ENCODE results near the gene POLG2. TPM values are rescaled to one million over a fixed set of nuclear protein-coding genes. Genes with fewer than 3 reads are reported as not detected.
A peak's percentile ranks its signal among the peaks of the same experiment; 100 is the strongest.
"Not testable (repeated sequence)": the region's sequence is repeated elsewhere in the genome, so short reads cannot be mapped to it uniquely, and the experiment has no call there.

POLG2 gene
- polyA plus RNA-seq, 1 donor, result 26.6 TPM

DNA sequence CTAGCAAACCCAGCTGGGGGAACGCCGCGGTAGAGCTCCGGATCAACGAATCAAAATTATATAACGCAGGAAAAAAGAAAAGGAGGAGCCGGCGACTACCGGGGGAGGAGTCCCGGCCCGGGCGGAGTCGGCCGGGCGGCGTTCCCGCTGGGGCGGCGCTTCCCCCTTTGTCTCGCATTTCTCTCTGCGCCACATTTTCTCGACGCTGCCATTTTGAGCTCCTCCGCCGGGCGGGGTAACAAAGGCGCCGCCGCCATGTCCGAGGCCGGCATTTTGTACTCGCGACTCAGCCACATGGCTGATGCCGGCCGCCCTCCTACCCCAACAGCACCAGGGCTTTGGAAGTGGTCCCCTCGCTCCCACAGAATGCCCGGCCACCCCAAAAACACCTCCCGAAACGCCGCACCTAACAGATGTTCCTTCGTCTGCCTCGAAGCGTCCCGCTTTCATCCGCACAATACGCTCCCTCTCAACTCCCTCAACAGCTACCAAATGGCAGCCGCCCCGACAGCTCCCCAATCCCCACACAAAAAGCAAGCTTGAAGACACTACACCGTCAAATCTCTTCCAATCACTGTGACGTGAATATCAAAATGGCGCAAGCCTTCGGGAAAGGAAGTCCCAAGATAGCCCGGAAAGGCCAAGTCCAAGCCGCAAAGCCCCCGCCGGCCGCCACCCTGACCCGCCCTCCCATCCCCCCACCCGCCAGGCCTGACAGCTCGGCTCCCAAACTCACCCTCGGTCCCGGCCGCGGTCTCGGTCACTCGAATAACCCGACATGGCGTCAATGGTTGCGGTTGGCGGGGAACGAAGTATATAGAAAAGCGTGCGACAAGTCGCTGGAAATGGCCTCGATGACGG lies 8.7 kb upstream of the POLG2 start:
- peak; percentile 88 for DNase-seq (ENCODE audit: low read depth)

DNA sequence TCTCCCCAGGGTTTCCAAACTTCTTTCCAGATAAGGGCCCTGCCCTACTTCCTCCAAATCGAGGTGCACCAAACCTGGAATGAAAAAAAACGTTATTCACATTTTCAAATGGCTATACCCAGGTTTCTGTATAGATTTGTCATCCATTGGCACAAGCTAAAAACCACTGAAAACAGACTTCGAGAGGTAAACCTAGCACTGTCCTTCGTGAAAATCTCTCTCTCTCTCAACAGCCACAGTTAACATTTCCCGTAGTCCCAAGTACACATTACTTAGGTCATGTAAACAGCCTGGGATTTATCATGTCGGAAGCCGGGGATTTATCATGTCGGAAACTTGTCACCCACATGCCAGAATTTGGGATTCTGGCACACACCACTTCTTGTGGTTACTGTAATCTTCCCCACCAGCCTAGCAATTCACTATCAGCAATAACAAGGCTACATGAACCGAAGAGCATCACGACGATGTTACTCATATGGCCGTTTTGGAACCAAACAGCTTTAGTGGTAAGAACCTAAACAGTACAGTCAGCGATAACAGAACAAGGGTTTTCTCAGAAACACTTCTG lies 8.0 kb upstream of the POLG2 start:
- no peak for DNase-seq (ENCODE audit: low read depth)

DNA sequence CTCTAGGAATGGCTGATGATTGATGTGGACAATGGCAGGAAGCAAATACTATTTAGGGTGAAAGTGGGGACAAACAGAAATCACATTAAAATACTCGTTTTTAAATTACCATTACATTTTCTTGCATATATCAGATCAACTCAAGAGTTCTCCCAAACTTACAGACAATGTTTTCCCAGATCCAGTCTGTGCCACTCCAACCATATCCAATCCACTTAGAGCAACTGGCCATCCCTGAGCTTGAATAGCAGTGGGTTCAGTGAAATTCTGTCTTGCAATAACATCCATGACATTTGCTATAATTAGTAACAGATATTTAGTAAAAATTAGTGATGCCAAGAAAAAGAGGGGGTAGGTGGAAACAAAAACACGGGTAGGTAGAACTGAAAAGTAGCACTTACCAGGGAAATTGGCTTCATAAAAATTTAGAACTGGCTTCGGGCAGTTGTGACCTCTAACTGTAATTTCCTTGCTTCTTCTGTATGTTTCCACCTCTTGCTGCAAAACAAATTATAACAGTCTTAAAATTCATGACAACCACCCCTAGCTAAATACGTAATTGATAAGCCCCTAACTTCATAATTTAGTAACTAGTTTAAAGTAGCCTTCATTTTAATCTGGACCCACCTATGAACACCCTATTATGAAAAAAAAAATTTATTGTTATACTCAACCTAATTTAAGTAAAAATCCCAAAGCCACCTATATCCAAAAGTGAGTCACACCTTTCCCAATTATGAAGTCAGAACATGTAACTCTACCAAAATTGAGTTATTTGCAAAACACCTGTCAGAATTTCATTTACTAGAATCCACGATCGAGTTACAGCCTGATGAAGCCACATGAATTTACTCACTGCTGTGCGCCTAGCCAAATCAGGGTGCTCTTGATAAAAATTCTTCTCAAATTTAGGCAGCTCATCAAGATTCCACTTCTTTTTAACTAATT lies 7.2 kb upstream of the POLG2 start:
- DNase-seq (ENCODE audit: low read depth), result no peak

DNA sequence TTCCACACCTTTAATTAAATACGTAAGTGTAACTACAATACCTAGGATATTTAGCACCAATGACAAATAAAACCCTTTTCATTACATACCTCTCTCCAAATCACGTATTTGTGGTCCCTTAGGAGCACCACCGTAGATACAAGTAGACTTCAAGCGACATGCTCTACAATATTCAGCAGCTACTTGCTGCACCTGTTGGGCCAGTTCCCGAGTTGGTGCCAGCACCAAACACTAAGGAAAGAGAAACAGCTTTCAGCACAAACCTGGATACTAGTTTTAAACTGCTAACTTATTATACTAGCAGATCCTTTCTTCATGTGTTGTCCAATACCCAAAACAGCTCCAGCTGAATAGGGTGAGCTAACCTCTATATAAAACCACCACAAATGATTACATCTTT lies 6.5 kb upstream of the POLG2 start:
- DNase-seq (ENCODE audit: low read depth), result no peak

DNA sequence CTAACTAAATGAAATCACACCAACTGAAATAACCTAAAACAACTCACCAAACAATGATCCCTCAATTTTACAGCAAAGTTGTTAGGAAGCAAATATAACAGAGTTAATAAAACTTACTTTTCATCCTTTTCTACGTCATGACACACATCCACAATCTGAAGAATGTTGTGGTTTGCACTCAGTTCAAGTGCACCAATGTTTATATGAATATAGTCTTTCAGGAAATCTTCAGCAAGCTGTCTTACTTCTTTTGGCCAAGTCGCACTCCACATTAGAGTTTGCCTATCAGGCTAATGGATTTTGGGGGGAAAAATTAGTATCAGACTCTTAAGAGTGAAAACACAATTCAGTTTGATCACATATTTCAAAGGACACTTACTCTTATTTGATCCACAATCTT lies 6.0 kb upstream of the POLG2 start:
- DNase-seq (ENCODE audit: low read depth), result no peak

DNA sequence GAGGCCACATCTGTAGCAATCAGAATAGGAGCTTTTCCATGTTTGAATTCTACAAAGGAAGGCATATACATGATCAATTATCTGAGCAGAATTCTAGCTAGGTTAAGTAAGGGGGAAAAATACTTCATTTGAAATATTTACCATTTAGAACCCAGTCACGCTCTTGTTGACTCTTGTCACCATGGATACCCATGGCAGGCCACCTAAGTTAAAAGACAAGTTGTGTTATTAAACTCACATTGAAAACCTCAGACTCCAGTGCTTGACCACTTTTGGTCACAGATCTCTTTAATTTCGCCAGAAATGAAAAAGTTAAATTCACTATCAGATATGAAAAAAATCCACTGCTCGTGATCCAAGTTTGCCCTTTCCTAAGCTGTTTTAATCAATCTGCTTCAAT lies 5.2 kb upstream of the POLG2 start:
- no peak for DNase-seq (ENCODE audit: low read depth)

DNA sequence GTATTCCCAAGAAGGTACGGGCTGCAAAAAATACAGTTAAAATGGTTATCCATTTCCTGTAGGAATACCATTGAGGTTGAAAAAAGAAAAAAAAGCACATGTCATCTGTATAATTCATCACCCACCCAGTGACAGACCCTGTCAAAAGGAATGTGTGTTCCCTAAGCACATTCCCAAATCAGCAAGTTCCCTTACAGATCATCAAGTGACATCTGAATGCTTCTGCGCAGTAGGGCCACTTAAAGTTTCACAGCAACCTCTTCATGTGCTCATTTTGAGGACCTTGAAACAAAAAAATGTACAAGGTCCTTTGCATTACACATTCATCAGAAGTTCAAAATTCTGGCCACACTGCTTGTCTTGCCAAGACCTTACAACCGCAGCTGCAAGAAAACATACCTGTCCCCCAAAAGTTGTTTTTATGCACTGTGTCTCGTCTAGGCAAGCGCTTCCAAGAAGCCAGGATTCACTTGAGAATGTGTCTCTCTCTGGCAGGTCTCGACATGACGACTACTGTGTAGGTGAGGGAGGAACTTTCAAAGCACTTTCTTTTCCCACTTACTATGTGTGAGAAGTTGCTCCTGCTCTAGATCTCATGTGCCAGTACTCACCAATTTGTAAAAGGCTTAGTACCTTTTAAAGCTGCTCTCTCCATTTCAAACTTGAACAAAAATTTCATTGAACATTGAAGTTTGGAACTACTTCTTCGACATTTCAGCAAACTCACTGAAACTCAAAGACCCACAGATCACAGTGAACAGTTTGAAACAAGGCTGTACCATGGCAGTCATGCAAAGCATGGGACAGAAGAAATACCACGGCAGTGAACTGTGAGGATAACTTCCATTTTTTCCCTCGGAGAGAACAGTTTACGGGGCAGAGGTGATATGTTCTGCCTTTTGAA lies 4.3 kb upstream of the POLG2 start:
- no peak for DNase-seq (ENCODE audit: low read depth)

DNA sequence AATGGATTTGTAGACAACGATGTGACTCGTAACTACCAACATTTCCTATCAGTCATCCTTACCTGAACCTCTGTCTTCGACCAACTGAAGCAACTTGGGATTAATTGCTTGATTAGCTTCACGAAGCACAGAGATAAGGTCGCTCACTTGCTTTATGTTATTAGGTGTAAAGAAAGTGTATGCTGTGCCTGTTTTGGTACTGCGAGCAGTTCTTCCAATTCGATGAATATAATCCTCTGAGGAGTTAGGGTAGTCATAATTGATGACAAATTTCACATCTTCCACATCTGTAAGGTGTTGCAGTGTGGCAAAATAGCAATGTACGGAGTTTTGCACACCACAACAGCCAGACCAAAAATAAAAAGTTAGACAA lies 3.6 kb upstream of the POLG2 start:
- DNase-seq (ENCODE audit: low read depth), result no peak

DNA sequence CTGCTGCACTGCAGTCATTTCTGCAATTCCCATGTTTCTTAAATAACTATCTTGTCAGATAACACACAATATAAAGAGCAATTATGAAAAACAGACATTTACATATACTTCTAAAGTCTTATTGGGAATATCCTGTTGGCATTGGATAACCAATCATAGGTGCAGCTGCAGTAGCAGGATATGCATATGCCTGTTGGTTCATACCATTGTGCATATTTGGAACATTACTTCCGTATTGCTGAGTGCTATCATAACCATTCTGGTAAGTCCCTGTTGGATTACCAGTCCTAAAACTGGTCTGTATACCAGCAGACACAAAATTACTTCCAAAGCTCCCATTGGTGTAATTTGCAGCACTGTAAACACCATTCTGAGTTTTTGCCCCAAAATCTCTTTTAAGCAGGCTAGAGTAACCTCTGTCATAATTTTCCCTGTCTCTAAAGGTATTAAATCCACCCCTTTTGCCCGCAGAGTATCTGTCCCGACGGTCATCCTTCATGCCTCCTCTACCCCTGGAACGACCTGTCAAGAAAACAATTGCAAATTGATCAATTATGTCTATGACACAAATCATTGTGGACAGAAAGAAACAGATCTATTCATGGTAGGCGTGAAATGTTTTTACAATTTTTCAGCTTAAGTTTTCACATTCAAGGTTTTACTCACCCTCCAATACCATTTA lies 3.1 kb upstream of the POLG2 start:
- no peak for DNase-seq (ENCODE audit: low read depth)

DNA sequence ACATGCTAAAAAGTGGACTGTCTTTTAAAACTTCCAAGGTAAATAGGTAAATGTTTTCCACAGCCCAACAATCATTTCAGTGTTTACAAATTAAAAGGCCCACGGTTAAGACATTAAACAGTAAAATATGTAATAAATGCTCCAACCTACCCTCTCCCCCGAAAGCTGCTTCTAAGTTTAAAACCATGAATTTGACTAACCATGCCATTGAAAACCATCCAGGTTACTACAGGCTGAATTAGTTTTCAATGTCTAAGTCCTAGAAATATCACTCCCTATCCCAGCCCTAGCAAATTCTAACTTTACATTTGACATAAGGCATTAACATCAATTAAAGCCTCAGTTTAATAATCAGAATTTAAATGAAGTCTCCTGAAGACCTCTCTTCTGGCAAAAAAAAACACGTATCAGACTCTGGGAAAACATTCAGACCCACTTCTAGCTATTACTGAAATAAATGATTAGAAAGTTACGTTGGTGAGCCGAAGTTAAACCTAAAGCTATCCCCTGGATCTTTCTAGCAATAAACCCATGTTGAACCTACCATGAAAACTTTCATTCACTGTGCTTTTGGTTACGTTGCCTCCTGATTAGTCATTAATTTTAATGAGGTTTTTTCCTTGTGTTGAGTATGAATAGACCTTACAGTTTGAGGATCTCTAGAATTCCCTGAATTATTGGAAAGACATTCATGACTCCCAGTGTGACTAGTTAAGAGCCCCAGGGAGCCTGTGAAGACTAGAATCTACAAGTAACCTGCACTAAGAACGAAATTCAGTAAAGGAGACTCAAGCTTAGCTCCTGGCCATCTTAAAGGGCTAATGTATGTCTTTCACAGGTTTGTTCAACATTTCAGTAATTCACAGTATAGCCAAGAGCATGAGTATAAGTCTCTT lies 1.7 kb upstream of the POLG2 start:
- no peak for DNase-seq (ENCODE audit: low read depth)

DNA sequence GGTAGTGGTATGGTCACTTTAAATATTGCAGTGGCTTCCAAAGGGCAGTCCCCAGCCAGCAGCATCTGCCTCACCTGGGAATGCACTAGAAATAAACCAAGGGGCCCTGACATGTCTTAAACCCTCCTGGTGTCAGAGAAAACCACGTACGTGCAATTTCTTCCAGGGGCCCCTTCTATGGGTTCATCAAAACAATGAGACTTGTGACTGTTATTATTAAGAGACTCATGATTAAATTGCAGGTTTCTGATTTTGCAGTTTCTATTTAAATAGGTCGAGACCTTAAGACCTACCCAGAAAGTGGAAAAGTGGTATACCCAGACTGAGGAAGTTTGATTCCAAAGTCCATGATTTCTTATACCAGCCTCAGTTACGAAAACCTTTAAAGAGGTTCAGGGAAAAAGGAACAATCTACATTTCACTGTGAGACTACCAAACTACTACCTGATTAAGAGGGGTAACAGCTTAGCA lies 746 bp upstream of the POLG2 start:
- no peak for DNase-seq (ENCODE audit: low read depth)

DNA sequence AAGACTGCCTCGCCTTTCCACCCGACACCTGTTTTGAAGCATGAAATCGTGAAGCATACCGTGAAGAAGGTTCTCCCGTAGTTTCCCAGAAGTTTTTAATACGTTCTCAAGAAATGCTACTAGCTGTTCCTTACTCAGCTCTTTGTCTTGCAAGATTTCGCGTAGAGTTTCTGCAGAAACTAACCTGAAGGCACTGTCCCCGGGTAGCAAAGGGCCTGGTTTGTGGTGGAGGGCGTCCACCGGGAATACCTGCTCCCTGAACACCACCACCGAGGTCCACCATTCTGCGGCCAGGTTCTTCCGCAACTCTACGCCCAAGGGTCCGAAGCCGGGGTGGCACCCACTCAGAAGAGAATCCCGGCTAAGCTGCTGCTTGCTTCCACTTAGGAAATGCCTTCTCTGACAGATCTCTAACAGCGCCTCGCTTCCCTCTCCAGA lies 487 bp downstream of the POLG2 start:
- DNase-seq (ENCODE audit: low read depth), result no peak

DNA sequence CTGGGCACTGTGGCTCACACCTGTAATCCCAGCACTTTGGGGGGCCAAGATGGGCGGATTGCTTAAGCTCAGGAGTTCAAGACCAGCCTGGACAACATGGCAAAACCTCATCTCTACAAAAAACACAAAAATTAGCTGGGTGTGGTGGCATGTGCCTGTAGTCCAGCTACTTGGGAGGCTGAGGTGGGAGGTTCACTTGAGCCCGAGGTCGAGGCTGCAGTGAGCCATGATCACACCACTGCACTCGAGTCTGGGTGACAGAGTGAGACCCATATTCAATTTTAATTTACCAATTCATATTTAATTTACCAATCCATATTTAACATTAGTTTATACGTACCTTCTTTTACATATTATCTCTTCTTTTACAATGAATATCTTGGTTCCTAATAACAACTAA lies 1.6 kb downstream of the POLG2 start:
- not testable (repeated sequence) for DNase-seq (ENCODE audit: low read depth)

DNA sequence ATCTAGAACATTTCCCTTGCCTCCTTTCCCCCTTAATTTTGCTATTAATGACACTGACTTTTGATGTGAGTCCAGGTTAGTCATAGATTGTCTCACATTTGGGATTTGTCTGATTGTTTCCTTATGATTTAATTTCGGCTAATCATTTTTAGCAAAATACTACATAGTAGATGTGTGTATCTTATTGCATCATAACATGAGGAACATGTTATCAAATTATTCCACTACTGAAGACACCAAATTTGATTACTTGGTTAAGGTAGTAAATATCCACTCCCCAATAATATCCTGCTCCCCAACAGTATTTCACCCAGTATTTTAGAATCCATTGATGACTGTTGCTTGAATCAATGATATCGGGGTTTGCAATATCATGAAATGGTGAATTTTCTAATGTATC lies 2.7 kb downstream of the POLG2 start:
- DNase-seq (ENCODE audit: low read depth), result no peak

DNA sequence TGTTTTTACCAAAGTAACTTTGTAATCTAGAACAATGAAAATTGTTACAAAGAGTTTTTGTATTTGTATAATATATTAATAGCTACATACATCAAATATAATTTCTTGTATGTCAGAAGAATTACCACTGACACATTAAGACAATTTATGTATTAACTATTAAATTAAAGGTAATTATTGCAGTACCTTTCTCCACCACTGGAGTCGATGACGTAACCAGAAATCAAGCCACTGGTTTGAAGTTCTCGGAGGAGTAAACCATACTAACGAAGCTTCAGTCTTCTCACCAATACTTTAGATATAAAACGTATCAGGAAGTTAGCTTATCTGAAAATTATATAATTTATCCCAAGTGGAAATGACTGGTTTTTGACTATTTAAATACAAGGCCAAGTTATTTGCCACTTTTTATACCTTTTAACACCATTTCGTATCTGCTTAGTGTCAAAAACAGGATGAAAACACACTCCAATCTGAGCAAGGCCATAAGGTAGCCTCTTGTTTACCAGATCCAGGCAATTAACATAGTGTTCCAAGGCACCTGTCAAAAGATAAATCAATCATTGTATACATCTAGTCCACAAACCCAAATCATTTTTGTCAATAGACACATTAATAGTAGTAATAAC lies 4.3 kb downstream of the POLG2 start:
- no peak for DNase-seq (ENCODE audit: low read depth)

DNA sequence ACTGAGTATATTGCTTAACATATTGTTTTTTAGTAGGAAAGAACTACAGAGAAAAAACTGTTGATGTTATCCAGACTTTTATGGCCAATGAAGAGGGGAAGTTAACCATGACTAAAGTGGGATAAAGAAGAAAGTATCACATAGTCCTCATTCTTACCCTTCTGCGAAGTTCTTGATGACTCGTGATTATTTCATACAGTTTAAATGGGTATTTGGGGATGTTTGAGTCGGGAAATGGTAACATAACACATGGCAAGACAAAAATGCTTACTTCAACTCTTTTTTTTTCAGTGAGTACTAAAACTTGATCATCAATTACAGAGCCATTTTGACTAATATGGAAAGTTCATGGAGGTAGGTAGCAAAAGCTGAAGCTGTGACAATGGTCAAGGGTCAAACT lies 4.9 kb downstream of the POLG2 start:
- no peak for DNase-seq (ENCODE audit: low read depth)

DNA sequence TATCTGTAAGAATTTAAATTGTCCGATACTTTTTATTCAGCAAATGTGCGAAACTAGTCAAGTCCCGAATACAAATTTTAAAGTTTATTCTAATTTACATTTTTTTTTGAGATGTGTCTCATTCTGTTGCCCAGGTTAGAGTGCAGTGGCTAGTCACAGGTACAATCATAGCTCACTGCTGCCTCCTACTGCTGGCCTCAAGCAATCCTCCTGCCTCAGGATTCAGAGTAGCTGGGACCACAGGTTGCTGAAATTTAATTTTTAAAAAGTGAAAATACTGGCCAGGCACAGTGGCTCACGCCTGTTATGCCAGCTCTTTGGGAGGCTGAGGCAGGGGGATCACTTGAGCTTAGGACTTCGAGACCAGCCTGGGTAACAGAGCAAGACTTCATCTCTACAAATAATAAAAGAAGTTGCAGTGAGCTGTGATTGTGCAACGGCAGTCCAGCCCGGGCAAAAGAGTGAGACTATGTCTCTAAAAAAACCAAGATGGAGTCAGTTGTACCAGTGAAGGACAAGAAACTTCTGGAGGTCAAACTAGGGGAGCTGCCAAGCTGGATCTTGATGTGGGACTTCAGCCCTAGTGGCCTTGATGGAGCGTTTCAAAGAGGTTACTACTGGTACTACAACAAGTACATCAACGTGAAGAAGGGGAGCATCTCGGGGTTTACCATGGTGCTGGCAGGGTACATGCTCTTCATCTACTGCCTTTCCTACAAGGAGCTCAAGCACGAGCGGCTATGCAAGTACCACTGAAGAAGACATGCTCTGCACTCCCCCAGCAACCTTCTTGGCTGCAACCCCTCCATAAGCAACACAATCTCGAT lies 5.6 kb downstream of the POLG2 start:
- no peak for DNase-seq (ENCODE audit: low read depth)

DNA sequence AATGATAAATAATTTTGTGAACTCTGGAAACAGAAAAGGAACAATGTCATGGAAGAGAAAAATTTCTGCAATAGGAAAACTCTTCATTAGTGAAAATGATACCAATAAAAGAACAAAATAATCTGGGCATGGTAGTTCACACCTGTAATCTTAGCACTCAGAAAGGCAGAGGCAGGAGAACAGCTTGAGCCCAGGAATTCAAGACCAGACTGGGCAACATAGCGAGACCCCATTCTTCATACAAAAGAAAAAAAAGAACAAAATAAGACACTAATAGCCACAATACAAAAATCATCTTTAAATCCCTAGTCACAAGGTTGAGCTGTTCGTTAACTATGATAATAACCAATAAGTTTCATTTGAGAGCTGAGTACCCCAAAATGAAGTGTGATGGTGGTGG lies 8.6 kb downstream of the POLG2 start:
- no peak for DNase-seq (ENCODE audit: low read depth)

Measured in forelimb muscle (tissue), 1 donor.